Liver (tissue), 9 donors: ENCODE data around the gene GLIS1. TPM values are rescaled to one million over a fixed set of nuclear protein-coding genes. Genes with fewer than 3 reads are reported as not detected.

Source experiments
- DNase-seq: peaks from one replicate; pipeline ENCODE4 v3.0.0-alpha.2; 2017; ENCODE audit warnings: low spot score
- H3K27ac ChIP-seq, 2 donors: one replicate each; pipeline ENCODE4 v1.7.0; 2013; ENCODE audit warnings: inconsistent platforms in 2 of 2, low read length in 2 of 2, control low read depth in 1 of 2, low read depth in 1 of 2, mild to moderate bottlenecking in 1 of 2
- H3K27me3 ChIP-seq, 4 donors: one replicate each; pipeline versions ENCODE4 v1.6.1 to v1.7.0; 2013; ENCODE audit warnings: low read length in 3 of 4, inconsistent platforms in 1 of 4, mild to moderate bottlenecking in 1 of 4, moderate library complexity in 1 of 4; ENCODE audit not compliant: control insufficient read depth in 4 of 4, insufficient read depth in 4 of 4
- H3K36me3 ChIP-seq, 4 donors: one replicate each; pipeline versions ENCODE4 v1.6.1 to v1.7.0; 2013; ENCODE audit warnings: low read length in 3 of 4, mild to moderate bottlenecking in 3 of 4, low read depth in 1 of 4, moderate library complexity in 1 of 4; ENCODE audit not compliant: control insufficient read depth in 4 of 4, insufficient read depth in 3 of 4
- H3K4me1 ChIP-seq, 4 donors: one replicate each; pipeline versions ENCODE4 v1.6.1 to v1.7.0; 2013; ENCODE audit warnings: low read length in 3 of 4, mild to moderate bottlenecking in 3 of 4, moderate library complexity in 1 of 4; ENCODE audit not compliant: control insufficient read depth in 4 of 4, insufficient read depth in 4 of 4
- H3K4me3 ChIP-seq, 3 donors: one replicate each; pipeline versions ENCODE4 v1.6.1 to v1.7.0; 2013; ENCODE audit warnings: low read length in 3 of 3, control low read depth in 1 of 3, low read depth in 1 of 3, mild to moderate bottlenecking in 1 of 3
- H3K9ac ChIP-seq, 2 donors: one replicate each; pipeline ENCODE4 v1.7.0; 2013; ENCODE audit warnings: low read length in 2 of 2, mild to moderate bottlenecking in 2 of 2, moderate library complexity in 2 of 2, control low read depth in 1 of 2, low read depth in 1 of 2
- H3K9me3 ChIP-seq, 4 donors: one replicate each; pipeline versions ENCODE4 v1.6.1 to v1.7.0; 2013; ENCODE audit warnings: low read length in 3 of 4; ENCODE audit not compliant: control insufficient read depth in 4 of 4
- EGR1 ChIP-seq, 2 donors: IDR thresholded peaks; 2 replicates each; pipeline ENCODE4 v1.6.1; 2016 to 2018; ENCODE audit warnings: antibody characterized with exemption in 2 of 2, low read depth in 2 of 2
- FOXA2 ChIP-seq: IDR thresholded peaks from 2 replicates; pipeline ENCODE4 v1.6.1; 2016; ENCODE audit warnings: antibody characterized with exemption
- GABPA ChIP-seq, 2 donors: IDR thresholded peaks in 1 of 2; conservative IDR thresholded peaks in 1 of 2; 2 replicates each; pipeline ENCODE4 v1.6.1; 2016; ENCODE audit warnings: antibody characterized with exemption in 2 of 2, mild to moderate bottlenecking in 1 of 2, moderate library complexity in 1 of 2
- JUND ChIP-seq, 2 donors: IDR thresholded peaks; 2 replicates each; pipeline ENCODE4 v1.6.1; 2016; ENCODE audit warnings: antibody characterized with exemption in 2 of 2
- NR2F2 ChIP-seq: IDR thresholded peaks from 2 replicates; pipeline ENCODE4 v1.6.1; 2016; ENCODE audit warnings: antibody characterized with exemption
- RAD21 ChIP-seq, 2 donors: IDR thresholded peaks; 2 replicates each; pipeline ENCODE4 v1.6.1; 2016; ENCODE audit warnings: antibody characterized with exemption in 2 of 2, mild to moderate bottlenecking in 2 of 2
- RXRA ChIP-seq, 2 donors: IDR thresholded peaks; 2 replicates each; pipeline ENCODE4 v1.6.1; 2017 to 2018; ENCODE audit warnings: antibody characterized with exemption in 2 of 2, mild to moderate bottlenecking in 1 of 2
- SP1 ChIP-seq: IDR thresholded peaks from 2 replicates; pipeline ENCODE4 v1.6.1; 2018; ENCODE audit warnings: antibody characterized with exemption, mild to moderate bottlenecking
- TAF1 ChIP-seq: conservative IDR thresholded peaks from 2 replicates; pipeline ENCODE4 v1.6.1; 2016; ENCODE audit warnings: antibody characterized with exemption, mild to moderate bottlenecking
- YY1 ChIP-seq: IDR thresholded peaks from 2 replicates; pipeline ENCODE4 v1.6.1; 2016; ENCODE audit warnings: antibody characterized with exemption, mild to moderate bottlenecking
- WGBS: extraction: QIAGEN DNeasy Blood & Tissue Kit; methylation state at CpG from one replicate; pipeline ENCODE4 v1.1.7; 2013; 5-methylcytosine and 5-hydroxymethylcytosine counted together
- polyA plus RNA-seq, 2 donors: library from polyadenylated mRNA; stranded (reverse) in 1 of 2; unstranded in 1 of 2; fragments of 200-250 nt in 1 of 2; fragments of >200 nt in 1 of 2; fragmentation: Nextera tagmentation in 1 of 2; extraction: Ambion mirVana in 1 of 2; gene quantifications; one replicate each; pipeline versions ENCODE4 v1.2.1 to v1.2.3, GENCODE V29; 2013 to 2015
- total RNA-seq, 2 donors: library from RNA; depleted of rRNA; stranded (reverse); fragments of >200 nt; gene quantifications; one replicate each; pipeline ENCODE4 v1.2.3, GENCODE V29; 2014
- TF ChIP-seq, protein P1 (sequence below): IDR thresholded peaks from 2 replicates; pipeline ENCODE4 v1.6.1; 2016; ENCODE audit warnings: antibody characterized with exemption, mild to moderate bottlenecking
- TF ChIP-seq, protein P2 (sequence below): fragments of 150-350 bp; IDR thresholded peaks from 2 replicates; pipeline ENCODE4 v1.5.1; 2017; ENCODE audit warnings: improper control_type of control experiment, low read depth, low read length; ENCODE audit not compliant: missing input control
- TF ChIP-seq, protein P3 (sequence below): IDR thresholded peaks from 2 replicates; pipeline ENCODE4 v1.6.1; 2016; ENCODE audit warnings: antibody characterized with exemption
- donor health status: healthy.
- donor health status: healthy.
- donor health status: healthy.
- donor health status: healthy.
- donor health status: healthy.

Gene GLIS1
- total and polyA plus RNA-seq, 4 donors = under 0.01 to 0.05 TPM; not detected in 2

DNA sequence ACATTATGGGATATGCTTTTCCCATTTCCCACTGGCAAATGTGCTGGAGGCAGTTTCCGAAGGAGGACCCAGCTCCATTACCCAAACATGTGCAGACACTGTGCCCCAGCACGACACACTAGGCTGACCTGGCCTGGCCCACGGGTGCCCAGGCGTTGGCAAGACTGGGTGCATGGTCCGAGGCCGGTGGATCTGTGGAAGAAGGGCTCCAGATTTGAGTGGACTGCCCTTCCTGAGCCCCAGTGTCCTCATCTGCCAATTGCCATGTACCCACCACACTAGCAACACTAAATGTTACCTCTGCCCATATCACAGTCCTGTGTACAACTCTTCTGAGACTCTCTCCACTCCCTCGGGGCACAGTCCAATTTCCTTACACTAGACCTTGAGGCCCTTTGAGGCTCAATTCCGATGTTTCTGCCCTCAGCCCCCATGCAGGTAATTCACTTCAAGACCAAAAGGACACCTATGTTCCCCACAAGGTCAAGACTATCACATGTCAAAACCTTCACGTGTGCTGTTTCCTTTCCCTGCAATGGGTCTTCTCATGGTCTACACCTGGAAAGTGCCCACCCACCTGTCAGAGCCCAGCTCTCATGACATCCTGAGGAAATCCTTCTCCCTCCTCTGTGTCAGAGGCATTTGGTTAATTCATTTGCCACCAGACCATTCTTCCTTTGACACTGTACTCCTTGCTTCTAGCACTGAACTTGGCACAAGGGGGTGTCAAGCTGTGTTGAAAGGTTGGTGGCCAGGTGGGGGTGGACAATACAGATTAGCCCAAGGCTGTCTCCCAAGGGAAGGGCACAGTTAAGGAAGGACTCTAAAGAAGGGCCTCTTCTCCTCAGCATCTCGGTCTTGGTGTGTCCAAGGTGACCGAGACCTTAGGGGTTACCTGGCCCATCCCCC is 154.8 kb downstream of the GLIS1 start:
- WGBS = 86% methylated on average over 11 of the region's 11 CpGs
- no peak for TF ChIP-seq RXRA (IDR thresholded peaks at IDR 0.05)
- no peak for TF ChIP-seq EGR1 (IDR thresholded peaks at IDR 0.05; ENCODE audit: low read depth in 2 of 2)
- no peak for TF ChIP-seq FOXA2
- TF ChIP-seq, protein P1, sequence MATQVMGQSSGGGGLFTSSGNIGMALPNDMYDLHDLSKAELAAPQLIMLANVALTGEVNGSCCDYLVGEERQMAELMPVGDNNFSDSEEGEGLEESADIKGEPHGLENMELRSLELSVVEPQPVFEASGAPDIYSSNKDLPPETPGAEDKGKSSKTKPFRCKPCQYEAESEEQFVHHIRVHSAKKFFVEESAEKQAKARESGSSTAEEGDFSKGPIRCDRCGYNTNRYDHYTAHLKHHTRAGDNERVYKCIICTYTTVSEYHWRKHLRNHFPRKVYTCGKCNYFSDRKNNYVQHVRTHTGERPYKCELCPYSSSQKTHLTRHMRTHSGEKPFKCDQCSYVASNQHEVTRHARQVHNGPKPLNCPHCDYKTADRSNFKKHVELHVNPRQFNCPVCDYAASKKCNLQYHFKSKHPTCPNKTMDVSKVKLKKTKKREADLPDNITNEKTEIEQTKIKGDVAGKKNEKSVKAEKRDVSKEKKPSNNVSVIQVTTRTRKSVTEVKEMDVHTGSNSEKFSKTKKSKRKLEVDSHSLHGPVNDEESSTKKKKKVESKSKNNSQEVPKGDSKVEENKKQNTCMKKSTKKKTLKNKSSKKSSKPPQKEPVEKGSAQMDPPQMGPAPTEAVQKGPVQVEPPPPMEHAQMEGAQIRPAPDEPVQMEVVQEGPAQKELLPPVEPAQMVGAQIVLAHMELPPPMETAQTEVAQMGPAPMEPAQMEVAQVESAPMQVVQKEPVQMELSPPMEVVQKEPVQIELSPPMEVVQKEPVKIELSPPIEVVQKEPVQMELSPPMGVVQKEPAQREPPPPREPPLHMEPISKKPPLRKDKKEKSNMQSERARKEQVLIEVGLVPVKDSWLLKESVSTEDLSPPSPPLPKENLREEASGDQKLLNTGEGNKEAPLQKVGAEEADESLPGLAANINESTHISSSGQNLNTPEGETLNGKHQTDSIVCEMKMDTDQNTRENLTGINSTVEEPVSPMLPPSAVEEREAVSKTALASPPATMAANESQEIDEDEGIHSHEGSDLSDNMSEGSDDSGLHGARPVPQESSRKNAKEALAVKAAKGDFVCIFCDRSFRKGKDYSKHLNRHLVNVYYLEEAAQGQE = no peak
- TF ChIP-seq YY1 = no peak
- TF ChIP-seq NR2F2 = no peak
- no peak for TF ChIP-seq RAD21 (IDR thresholded peaks at IDR 0.05)
- no peak for TF ChIP-seq GABPA (IDR thresholded peaks at IDR 0.05 in 1 of 2, conservative IDR thresholded peaks at IDR 0.05 in 1 of 2)
- no peak for TF ChIP-seq JUND (IDR thresholded peaks at IDR 0.05)
- TF ChIP-seq TAF1 = no peak
- TF ChIP-seq, protein P2, sequence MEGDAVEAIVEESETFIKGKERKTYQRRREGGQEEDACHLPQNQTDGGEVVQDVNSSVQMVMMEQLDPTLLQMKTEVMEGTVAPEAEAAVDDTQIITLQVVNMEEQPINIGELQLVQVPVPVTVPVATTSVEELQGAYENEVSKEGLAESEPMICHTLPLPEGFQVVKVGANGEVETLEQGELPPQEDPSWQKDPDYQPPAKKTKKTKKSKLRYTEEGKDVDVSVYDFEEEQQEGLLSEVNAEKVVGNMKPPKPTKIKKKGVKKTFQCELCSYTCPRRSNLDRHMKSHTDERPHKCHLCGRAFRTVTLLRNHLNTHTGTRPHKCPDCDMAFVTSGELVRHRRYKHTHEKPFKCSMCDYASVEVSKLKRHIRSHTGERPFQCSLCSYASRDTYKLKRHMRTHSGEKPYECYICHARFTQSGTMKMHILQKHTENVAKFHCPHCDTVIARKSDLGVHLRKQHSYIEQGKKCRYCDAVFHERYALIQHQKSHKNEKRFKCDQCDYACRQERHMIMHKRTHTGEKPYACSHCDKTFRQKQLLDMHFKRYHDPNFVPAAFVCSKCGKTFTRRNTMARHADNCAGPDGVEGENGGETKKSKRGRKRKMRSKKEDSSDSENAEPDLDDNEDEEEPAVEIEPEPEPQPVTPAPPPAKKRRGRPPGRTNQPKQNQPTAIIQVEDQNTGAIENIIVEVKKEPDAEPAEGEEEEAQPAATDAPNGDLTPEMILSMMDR = no peak
- TF ChIP-seq SP1 = no peak
- no peak overlapping the region for H3K9ac ChIP-seq
- H3K36me3 ChIP-seq = no peaks in the 10 kb centered on the region
- no peak for DNase-seq
- H3K27me3 ChIP-seq = no peaks in the 10 kb centered on the region
- no peaks in the 10 kb centered on the region for H3K4me1 ChIP-seq
- H3K9me3 ChIP-seq = no peaks in the 10 kb centered on the region
- no peak overlapping the region for H3K27ac ChIP-seq
- H3K4me3 ChIP-seq = no peak overlapping the region

DNA sequence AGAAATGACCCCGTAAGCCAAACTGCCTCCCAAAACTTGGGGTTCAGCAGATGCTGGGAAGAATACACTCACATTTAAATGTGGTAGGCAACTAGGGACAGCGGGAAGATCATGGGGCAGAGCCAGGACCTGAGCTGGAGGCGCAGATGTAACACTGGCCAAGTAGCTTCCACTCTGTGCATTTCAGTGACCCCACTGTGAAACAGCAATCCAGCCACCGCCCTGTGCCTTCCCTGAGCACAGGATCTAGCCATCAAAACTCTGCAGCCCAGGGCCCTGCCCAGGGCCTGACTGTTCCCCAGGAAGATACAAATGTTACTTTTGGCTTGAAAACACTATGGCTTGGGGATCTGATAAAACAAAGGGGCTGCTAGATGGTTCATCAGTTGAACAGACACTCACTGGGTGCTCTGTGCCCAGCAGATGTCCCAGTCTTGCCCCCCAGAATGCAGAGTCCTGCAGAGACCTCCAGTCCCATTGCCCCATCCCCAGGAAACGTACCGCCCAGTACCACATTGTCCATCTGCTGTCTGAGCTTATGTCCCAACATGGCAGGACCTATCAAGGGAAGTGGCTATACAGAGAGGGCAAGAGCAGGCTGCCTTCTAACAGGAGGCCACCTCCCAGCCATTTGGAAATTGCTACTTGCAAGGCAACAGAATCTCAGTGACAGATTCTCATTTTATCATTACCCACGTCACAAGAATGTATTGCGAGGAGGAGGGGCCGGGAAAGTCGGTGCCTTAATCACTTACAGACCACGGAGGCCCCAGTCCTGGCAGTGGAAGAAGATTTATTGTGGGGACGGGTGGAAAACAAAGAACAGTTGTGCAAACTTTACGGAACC is 155.7 kb downstream of the GLIS1 start:
- WGBS = 92% methylated on average over 13 of the region's 13 CpGs
- Histone ChIP-seq H3K9ac (no peak overlapping the region), H3K27ac (no peak overlapping the region), H3K36me3 (no peaks in the 10 kb centered on the region), H3K4me1 (no peaks in the 10 kb centered on the region), H3K4me3 (no peak overlapping the region), H3K9me3 (no peaks in the 10 kb centered on the region), H3K27me3 (no peaks in the 10 kb centered on the region)
- no peak for DNase-seq
- TF ChIP-seq, protein P3, sequence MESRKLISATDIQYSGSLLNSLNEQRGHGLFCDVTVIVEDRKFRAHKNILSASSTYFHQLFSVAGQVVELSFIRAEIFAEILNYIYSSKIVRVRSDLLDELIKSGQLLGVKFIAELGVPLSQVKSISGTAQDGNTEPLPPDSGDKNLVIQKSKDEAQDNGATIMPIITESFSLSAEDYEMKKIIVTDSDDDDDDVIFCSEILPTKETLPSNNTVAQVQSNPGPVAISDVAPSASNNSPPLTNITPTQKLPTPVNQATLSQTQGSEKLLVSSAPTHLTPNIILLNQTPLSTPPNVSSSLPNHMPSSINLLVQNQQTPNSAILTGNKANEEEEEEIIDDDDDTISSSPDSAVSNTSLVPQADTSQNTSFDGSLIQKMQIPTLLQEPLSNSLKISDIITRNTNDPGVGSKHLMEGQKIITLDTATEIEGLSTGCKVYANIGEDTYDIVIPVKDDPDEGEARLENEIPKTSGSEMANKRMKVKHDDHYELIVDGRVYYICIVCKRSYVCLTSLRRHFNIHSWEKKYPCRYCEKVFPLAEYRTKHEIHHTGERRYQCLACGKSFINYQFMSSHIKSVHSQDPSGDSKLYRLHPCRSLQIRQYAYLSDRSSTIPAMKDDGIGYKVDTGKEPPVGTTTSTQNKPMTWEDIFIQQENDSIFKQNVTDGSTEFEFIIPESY = no peak
